Lower lobe of right lung (tissue), 2 donors: ENCODE data around the gene SAMM50. TPM values are rescaled to one million over a fixed set of nuclear protein-coding genes. Genes with fewer than 3 reads are reported as not detected.

ENCODE experiments used
- ATAC-seq, 2 donors: fragments of 200-7000 bp; cut with Tn5 transposase; one replicate each; pipeline ENCODE4 v1.9.1; 2020 to 2022; ENCODE audit warnings: mild to moderate bottlenecking in 2 of 2, moderate library complexity in 2 of 2
- DNase-seq: peaks from one replicate; pipeline ENCODE4 v3.0.0-alpha.2; 2020
- H3K27ac ChIP-seq: fragments of 200-600 bp; one replicate; pipeline ENCODE4 v1.8.0; 2022
- H3K27me3 ChIP-seq: fragments of 200-600 bp; one replicate; pipeline ENCODE4 v1.8.0; 2022; ENCODE audit warnings: low read depth
- H3K36me3 ChIP-seq: fragments of 200-600 bp; one replicate; pipeline ENCODE4 v1.8.0; 2022; ENCODE audit warnings: mild to moderate bottlenecking
- H3K4me1 ChIP-seq: fragments of 200-600 bp; one replicate; pipeline ENCODE4 v1.8.0; 2022
- H3K4me3 ChIP-seq: fragments of 200-600 bp; one replicate; pipeline ENCODE4 v1.8.0; 2022; ENCODE audit warnings: mild to moderate bottlenecking
- H3K9me3 ChIP-seq: fragments of 200-600 bp; one replicate; pipeline ENCODE4 v1.8.0; 2022
- intact Hi-C: fragments of 100-400 bp; cut with DNase I; formaldehyde crosslinking; loops from one replicate; pipeline ENCODE4 v1.11.0; 2022
- total RNA-seq: library from RNA; stranded (reverse); fragmentation: NEBNext Ultra II Directional; extraction: Animal tissue kit (Norgen Biotek cat#: 25700); gene quantifications from one replicate; pipeline ENCODE4 v1.2.1, GENCODE V29; 2021
- TF ChIP-seq, protein P1 (sequence below): fragments of 200-600 bp; IDR thresholded peaks from one replicate; pipeline ENCODE4 v1.8.0; 2022; ENCODE audit warnings: antibody characterized with exemption, mild to moderate bottlenecking
- donor health status: DM: no; HTN: yes; CAD: no; lungs with severe emphysema.

SAMM50 gene
- total RNA-seq, 1 donor from 2014 or later, result 28.5 TPM

DNA sequence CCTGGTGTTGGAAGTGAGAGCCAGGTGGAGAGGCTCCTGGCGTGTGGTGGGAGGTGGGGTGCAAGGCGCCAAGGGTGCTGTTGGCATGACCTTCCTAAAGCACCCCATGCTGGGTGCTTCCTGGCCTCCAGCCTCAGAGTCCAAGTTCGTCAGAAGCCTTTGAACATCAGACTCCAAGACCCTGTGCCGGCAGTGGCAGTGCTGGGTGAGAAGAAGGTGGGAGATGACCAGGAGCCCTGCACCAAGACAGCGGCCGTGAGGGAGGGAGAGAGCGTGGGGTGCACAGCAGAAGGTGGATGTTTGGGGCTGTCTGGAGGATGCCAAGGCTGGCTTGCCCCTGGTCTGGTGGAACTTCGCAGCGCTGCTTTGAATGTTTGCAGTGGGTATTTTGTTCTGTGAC lies 39.2 kb downstream of the SAMM50 start:
- H3K27ac ChIP-seq, result no peak overlapping the region
- peak; percentile 30 for DNase-seq
- no peaks in the 10 kb centered on the region for H3K27me3 ChIP-seq
- TF ChIP-seq, protein P1, sequence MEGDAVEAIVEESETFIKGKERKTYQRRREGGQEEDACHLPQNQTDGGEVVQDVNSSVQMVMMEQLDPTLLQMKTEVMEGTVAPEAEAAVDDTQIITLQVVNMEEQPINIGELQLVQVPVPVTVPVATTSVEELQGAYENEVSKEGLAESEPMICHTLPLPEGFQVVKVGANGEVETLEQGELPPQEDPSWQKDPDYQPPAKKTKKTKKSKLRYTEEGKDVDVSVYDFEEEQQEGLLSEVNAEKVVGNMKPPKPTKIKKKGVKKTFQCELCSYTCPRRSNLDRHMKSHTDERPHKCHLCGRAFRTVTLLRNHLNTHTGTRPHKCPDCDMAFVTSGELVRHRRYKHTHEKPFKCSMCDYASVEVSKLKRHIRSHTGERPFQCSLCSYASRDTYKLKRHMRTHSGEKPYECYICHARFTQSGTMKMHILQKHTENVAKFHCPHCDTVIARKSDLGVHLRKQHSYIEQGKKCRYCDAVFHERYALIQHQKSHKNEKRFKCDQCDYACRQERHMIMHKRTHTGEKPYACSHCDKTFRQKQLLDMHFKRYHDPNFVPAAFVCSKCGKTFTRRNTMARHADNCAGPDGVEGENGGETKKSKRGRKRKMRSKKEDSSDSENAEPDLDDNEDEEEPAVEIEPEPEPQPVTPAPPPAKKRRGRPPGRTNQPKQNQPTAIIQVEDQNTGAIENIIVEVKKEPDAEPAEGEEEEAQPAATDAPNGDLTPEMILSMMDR, result no peak
- peaks cover 19% of the 10 kb centered on the region for H3K4me1 ChIP-seq
- no peak overlapping the region for H3K4me3 ChIP-seq
- intact Hi-C loops, result no loop called here
- H3K9me3 ChIP-seq, result no peaks in the 10 kb centered on the region
- H3K36me3 ChIP-seq, result peaks cover 95% of the 10 kb centered on the region
- no peak for ATAC-seq

DNA sequence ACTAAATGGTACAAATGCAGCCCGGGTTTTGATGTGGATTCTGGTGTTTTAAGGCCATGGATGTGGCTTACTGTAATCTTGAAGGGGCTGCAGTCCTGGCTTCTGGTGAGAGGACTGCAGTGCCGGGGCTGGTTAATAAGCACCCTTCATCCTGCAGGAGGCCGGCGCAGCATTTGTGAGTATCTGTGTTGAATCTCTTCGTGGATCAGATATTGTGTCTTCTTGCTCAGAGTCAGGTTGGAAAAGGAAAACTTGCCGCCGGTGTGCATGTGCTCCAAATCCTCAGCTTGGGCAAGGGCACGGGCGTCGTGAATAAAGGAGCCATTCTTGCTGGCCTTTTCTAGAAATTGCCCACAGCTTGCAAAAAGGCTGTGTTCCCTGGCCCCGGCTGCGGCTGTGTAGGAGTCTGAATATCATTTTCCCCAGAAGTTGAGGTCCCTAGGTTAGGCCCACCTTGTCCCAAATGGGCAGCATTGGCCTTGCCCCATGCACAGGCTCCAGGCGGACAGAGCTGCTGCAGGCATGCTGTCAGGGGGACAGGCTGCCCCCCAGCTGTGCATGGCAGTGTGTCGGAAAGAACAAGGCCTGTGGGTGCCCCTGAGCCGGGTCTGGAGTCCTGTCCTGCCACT lies 39.9 kb downstream of the SAMM50 start:
- DNase-seq (peak; percentile 38), ATAC-seq (no peak)
- H3K27me3 ChIP-seq, result no peaks in the 10 kb centered on the region
- peak overlapping the region; percentile 44 for H3K4me3 ChIP-seq
- TF ChIP-seq, protein P1, result no peak
- H3K9me3 ChIP-seq, result no peaks in the 10 kb centered on the region
- H3K4me1 ChIP-seq, result peaks cover 19% of the 10 kb centered on the region
- intact Hi-C loops, result no loop called here
- H3K27ac ChIP-seq, result peak overlapping the region; percentile 64
- H3K36me3 ChIP-seq, result peaks cover 88% of the 10 kb centered on the region

DNA sequence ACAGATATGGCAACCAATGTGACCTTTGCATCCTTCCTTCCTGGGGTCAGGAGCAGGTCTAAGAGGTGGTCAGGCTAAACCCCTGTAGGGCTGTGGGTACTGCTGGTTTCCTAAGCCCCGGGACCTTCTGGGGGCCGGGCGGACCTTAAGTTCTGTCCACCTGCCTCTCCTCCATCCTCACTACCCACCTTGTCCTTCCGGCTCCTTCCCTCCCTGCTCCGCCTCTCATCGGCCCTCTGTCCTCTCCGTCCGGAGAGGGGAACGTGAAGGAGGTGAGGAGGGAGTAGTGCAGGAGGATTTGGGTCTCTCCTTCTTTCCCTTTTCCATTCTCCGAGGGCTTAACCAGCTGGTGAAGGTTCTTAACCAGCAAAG lies 40.5 kb downstream of the SAMM50 start:
- no peaks in the 10 kb centered on the region for H3K27me3 ChIP-seq
- H3K4me1 ChIP-seq, result peaks cover 19% of the 10 kb centered on the region
- DNase-seq, result no peak
- peak overlapping the region; percentile 44 for H3K4me3 ChIP-seq
- TF ChIP-seq, protein P1, result no peak
- intact Hi-C loops, result no loop called here
- H3K27ac ChIP-seq, result peak overlapping the region; percentile 64
- peaks cover 82% of the 10 kb centered on the region for H3K36me3 ChIP-seq
- no peak for ATAC-seq
- no peaks in the 10 kb centered on the region for H3K9me3 ChIP-seq

DNA sequence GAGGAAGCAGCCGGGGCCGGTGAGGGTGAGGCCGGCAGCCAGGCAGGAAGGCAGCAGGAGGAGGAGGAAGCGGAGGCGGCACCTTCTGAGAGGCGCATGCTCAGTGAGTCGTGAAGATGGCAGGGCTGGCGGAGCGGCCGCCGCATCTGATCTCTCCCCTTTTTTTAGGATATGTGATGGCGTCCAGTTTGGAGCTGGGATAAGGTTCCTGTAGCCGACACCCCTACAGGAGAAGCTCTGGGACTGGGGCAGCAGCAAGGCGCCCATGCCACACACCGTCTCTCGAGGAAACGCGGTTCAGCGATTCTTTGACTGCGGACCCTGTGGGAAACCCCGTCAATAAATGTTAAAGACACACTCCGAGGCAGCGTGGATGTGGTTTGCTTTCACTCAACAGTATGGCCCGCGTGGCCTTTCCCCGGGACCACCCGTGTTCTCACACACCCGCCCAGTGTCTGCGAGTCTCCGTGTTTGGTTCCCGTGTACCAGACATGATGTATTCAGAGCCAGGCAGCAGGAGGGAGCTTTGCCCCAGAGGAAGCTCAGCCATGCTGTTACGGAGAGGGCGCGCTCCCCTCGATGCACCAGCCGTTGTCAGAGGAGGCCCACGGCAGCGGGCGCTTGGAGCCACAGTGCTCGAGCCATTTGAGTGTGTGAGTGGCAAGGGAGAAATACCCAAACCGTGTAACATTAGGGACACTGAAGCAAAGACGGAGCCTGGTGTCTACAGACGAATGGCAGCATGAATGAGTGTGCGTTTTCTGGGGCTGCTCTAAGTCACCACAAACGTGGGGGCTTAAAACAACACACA lies 41.1 kb downstream of the SAMM50 start:
- Histone ChIP-seq H3K27me3 (no peaks in the 10 kb centered on the region), H3K36me3 (peaks cover 76% of the 10 kb centered on the region), H3K4me3 (peak overlapping the region; percentile 44), H3K4me1 (peaks cover 19% of the 10 kb centered on the region), H3K9me3 (no peaks in the 10 kb centered on the region), H3K27ac (peak overlapping the region; percentile 64)
- ATAC-seq (peak; percentile 71 to 75), DNase-seq (peak; percentile 83)
- TF ChIP-seq, protein P1, result no peak
- intact Hi-C loops, result no loop called here

DNA sequence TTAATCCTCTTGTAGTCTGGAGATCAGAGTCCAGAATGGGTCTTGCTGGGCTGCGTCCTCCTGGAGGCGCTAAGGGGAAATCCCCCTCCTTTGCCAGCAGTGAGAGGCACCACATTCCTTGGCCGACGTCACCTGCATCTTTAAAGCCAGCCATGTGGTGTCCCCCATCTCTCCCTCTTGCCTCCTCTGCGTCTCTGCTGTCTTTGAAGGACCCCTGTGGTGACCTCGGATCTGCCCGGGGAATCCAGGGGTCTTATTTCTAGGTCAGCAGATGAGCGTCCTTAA lies 41.7 kb downstream of the SAMM50 start:
- TF ChIP-seq, protein P1, result no peak
- Histone ChIP-seq H3K4me1 (peaks cover 19% of the 10 kb centered on the region), H3K36me3 (peaks cover 70% of the 10 kb centered on the region), H3K27me3 (no peaks in the 10 kb centered on the region), H3K4me3 (no peak overlapping the region), H3K27ac (no peak overlapping the region), H3K9me3 (no peaks in the 10 kb centered on the region)
- no peak for ATAC-seq
- intact Hi-C loops, result no loop called here
- DNase-seq, result peak; percentile 24
